HepG2 (cell line): ENCODE results near the gene GON7. TPM values are rescaled to one million over a fixed set of nuclear protein-coding genes. Genes with fewer than 3 reads are reported as not detected.
A peak's percentile ranks its signal among the peaks of the same experiment; 100 is the strongest.

ENCODE experiments used
- BORCS8-MEF2B ChIP-seq: sonication (generic); formaldehyde crosslinking; IDR thresholded peaks from 2 replicates; pipeline ENCODE4 v1.8.0; 2022; ENCODE audit warnings: mild to moderate bottlenecking, missing genetic modification reagents
- CHD2 ChIP-seq: IDR thresholded peaks from 2 replicates; pipeline ENCODE4 v1.6.1; 2011; ENCODE audit warnings: low read depth, low read length, improper control_type of control experiment
- DPF2 ChIP-seq: sonication (generic); formaldehyde crosslinking; IDR thresholded peaks from 2 replicates; pipeline ENCODE4 v1.4.0; 2020; ENCODE audit warnings: mild to moderate bottlenecking, low read depth, missing genetic modification reagents, borderline replicate concordance
- EED ChIP-seq: sonication (generic); formaldehyde crosslinking; IDR thresholded peaks from 2 replicates; pipeline ENCODE4 v1.5.0; 2020; ENCODE audit warnings: mild to moderate bottlenecking, missing genetic modification reagents
- GATA4 ChIP-seq: sonication (generic); IDR thresholded peaks from 2 replicates; pipeline ENCODE4 v1.6.1; 2016; ENCODE audit warnings: antibody characterized with exemption, low read depth, borderline replicate concordance
- GZF1 ChIP-seq: sonication (generic); formaldehyde crosslinking; IDR thresholded peaks from 2 replicates; pipeline ENCODE4 v1.5.1; 2020; ENCODE audit warnings: mild to moderate bottlenecking, missing genetic modification reagents
- HOXA5 ChIP-seq: sonication (generic); formaldehyde crosslinking; IDR thresholded peaks from 2 replicates; pipeline ENCODE4 v1.4.0; 2020; ENCODE audit warnings: missing genetic modification reagents
- PHF5A ChIP-seq: IDR thresholded peaks from one replicate; pipeline ENCODE4 v1.6.1; 2018; ENCODE audit warnings: low read depth, missing genetic modification reagents; ENCODE audit not compliant: unreplicated experiment
- SNAPC2 ChIP-seq: sonication (generic); formaldehyde crosslinking; IDR thresholded peaks from 2 replicates; pipeline ENCODE4 v1.8.1; 2022; ENCODE audit warnings: mild to moderate bottlenecking, missing genetic modification reagents
- XRCC5 ChIP-seq: fragments of 200-400 bp; formaldehyde crosslinking; optimal IDR thresholded peaks from 2 replicates; pipeline ENCODE3; 2017; ENCODE audit warnings: mild to moderate bottlenecking, low read length
- ZBTB7B ChIP-seq: sonication (generic); formaldehyde crosslinking; IDR thresholded peaks from 2 replicates; pipeline ENCODE4 v1.4.0; 2020; ENCODE audit warnings: missing genetic modification reagents
- ZNF124 ChIP-seq: sonication (generic); formaldehyde crosslinking; IDR thresholded peaks from 2 replicates; pipeline ENCODE4 v1.4.0; 2020; ENCODE audit warnings: missing genetic modification reagents
- ZNF724P ChIP-seq: sonication (generic); formaldehyde crosslinking; IDR thresholded peaks from 2 replicates; pipeline ENCODE4 v1.8.0; 2022; ENCODE audit warnings: missing genetic modification reagents, borderline replicate concordance
- ZNF816 ChIP-seq: sonication (generic); formaldehyde crosslinking; IDR thresholded peaks from 2 replicates; pipeline ENCODE4 v1.8.0; 2022; ENCODE audit warnings: missing genetic modification reagents, mild to moderate bottlenecking, borderline replicate concordance
- ZNF891 ChIP-seq: sonication (generic); formaldehyde crosslinking; IDR thresholded peaks from 2 replicates; pipeline ENCODE4 v1.5.0; 2020; ENCODE audit warnings: mild to moderate bottlenecking, missing genetic modification reagents
- polyA plus RNA-seq, 8 experiments: library from polyadenylated mRNA; depleted of rRNA in 3 of 8; stranded (reverse) in 7 of 8; unstranded in 1 of 8; fragments of >200 nt; fragmentation: Illumina TruSeq in 4 of 8; extraction: Trizol in 4 of 8; gene quantifications; 2 replicates each; pipeline versions ENCODE4 v1.2.1 to v1.2.3, GENCODE V29; 2011 to 2016; ENCODE audit warnings: low read depth in 4 of 8, missing spikeins in 1 of 8, mixed read lengths in 1 of 8; ENCODE audit not compliant: insufficient read depth in 1 of 8
- total RNA-seq, 5 experiments: library from RNA; depleted of rRNA; stranded (reverse); fragments of >200 nt; fragmentation: Illumina TruSeq; extraction: Trizol; gene quantifications; 2 replicates each; pipeline ENCODE4 v1.2.3, GENCODE V29; 2016; ENCODE audit warnings: low read depth in 1 of 5
- TF ChIP-seq, protein P1 (sequence below): sonication (generic); formaldehyde crosslinking; IDR thresholded peaks from 2 replicates; pipeline ENCODE4 v1.4.0; 2020; ENCODE audit warnings: mild to moderate bottlenecking, missing genetic modification reagents
- TF ChIP-seq, protein P2 (sequence below), 2 experiments: sonication (generic) in 1 of 2; formaldehyde crosslinking in 1 of 2; IDR thresholded peaks; 2 replicates each; pipeline versions ENCODE4 v1.4.0 to v1.6.1; 2018 to 2020; ENCODE audit warnings: missing genetic modification reagents in 2 of 2, borderline replicate concordance in 1 of 2, low read depth in 1 of 2, mild to moderate bottlenecking in 1 of 2, missing biosample characterization in 1 of 2
- TF ChIP-seq, protein P3 (sequence below): sonication (generic); formaldehyde crosslinking; IDR thresholded peaks from 2 replicates; pipeline ENCODE4 v1.4.0; 2020; ENCODE audit warnings: missing genetic modification reagents
- TF ChIP-seq, protein P4 (sequence below): sonication (generic); formaldehyde crosslinking; IDR thresholded peaks from 2 replicates; pipeline ENCODE4 v1.4.0; 2020; ENCODE audit warnings: mild to moderate bottlenecking, low read depth, missing genetic modification reagents
- TF ChIP-seq, protein P5 (sequence below): IDR thresholded peaks from 2 replicates; pipeline ENCODE4 v1.6.1; 2016; ENCODE audit warnings: missing biosample characterization, missing genetic modification reagents, low read depth

Gene GON7
- total and polyA plus RNA-seq, 2 of the 13 experiments (the other 11 are each of a cell fraction or from before 2014, with no cell fraction given) = 11.9 to 28.0 TPM

DNA sequence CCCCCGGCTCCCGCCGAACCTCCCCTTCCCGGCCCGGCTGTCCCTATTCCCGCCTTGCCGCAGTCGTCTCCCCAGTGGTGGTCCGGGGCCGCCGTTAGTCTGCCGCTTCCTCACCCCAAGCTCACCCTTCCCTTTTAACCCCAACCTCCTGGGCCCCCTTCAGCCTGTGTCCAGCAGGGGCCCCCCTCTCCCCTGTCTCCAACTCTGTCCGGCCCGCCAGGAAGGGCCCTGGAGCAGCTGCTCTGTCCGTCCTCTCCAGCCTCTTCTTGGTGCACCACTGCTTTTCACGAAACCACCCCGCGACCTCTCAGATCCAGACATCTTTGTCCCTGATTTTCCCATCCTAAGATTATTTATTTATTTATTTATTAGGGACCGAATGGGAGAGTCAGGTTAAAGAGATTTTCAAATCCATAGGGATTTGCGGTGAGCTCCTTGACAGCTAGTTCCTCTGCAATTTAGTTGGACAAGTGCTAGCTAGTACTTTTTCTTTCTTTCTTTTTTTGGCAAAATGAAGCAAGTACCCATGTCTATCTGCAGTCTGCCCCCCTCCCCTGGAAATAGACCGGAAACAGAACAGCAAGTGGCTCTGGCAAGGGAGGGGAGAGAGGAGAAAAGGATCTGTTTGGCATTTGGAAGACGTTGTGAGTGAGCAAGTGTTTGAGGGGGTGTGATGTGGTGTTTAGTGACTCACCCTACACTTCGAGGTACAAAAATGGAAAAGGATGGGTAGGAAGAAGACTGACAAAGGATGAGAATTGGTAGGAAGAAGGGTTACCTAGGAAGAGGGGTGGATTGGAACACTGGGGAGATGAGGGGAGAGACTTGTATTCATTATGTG, 823 bp upstream of the GON7 start (continued):
- TF ChIP-seq ZNF816 (no peak), BORCS8-MEF2B (CRISPR knock-in tag) (peak; percentile 2; the same call in 1 of the 2 replicates), HOXA5 (CRISPR knock-in tag) (no peak), XRCC5 (peak; percentile 11), EED (CRISPR knock-in tag) (no peak), CHD2 (no peak), GATA4 (no peak), GZF1 (CRISPR knock-in tag) (0 out of 2 replicates have a peak, but pooled peaks have one; percentile 5), ZBTB7B (CRISPR knock-in tag) (peak; percentile 52; the same call in 1 of the 2 replicates), ZNF891 (0 out of 2 replicates have a peak, but pooled peaks have one; percentile 0), DPF2 (CRISPR knock-in tag) (no peak), SNAPC2 (no peak), ZNF724P (CRISPR knock-in tag) (no peak), PHF5A (CRISPR knock-in tag) (no peak), ZNF124 (CRISPR knock-in tag) (no peak)
- TF ChIP-seq, protein P1, sequence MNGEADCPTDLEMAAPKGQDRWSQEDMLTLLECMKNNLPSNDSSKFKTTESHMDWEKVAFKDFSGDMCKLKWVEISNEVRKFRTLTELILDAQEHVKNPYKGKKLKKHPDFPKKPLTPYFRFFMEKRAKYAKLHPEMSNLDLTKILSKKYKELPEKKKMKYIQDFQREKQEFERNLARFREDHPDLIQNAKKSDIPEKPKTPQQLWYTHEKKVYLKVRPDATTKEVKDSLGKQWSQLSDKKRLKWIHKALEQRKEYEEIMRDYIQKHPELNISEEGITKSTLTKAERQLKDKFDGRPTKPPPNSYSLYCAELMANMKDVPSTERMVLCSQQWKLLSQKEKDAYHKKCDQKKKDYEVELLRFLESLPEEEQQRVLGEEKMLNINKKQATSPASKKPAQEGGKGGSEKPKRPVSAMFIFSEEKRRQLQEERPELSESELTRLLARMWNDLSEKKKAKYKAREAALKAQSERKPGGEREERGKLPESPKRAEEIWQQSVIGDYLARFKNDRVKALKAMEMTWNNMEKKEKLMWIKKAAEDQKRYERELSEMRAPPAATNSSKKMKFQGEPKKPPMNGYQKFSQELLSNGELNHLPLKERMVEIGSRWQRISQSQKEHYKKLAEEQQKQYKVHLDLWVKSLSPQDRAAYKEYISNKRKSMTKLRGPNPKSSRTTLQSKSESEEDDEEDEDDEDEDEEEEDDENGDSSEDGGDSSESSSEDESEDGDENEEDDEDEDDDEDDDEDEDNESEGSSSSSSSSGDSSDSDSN (CRISPR knock-in tag) = 0 out of 2 replicates have a peak, but pooled peaks have one; percentile 32
- TF ChIP-seq, protein P2, sequence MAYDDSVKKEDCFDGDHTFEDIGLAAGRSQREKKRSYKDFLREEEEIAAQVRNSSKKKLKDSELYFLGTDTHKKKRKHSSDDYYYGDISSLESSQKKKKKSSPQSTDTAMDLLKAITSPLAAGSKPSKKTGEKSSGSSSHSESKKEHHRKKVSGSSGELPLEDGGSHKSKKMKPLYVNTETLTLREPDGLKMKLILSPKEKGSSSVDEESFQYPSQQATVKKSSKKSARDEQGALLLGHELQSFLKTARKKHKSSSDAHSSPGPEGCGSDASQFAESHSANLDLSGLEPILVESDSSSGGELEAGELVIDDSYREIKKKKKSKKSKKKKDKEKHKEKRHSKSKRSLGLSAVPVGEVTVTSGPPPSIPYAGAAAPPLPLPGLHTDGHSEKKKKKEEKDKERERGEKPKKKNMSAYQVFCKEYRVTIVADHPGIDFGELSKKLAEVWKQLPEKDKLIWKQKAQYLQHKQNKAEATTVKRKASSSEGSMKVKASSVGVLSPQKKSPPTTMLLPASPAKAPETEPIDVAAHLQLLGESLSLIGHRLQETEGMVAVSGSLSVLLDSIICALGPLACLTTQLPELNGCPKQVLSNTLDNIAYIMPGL (CRISPR knock-in tag; IDR thresholded peaks at IDR 0.05; ENCODE audit: borderline replicate concordance in 1 of 2, low read depth in 1 of 2) = peak in 1 of 2 experiments; percentile 48; a peak in 2 of 4 replicates
- TF ChIP-seq, protein P3, sequence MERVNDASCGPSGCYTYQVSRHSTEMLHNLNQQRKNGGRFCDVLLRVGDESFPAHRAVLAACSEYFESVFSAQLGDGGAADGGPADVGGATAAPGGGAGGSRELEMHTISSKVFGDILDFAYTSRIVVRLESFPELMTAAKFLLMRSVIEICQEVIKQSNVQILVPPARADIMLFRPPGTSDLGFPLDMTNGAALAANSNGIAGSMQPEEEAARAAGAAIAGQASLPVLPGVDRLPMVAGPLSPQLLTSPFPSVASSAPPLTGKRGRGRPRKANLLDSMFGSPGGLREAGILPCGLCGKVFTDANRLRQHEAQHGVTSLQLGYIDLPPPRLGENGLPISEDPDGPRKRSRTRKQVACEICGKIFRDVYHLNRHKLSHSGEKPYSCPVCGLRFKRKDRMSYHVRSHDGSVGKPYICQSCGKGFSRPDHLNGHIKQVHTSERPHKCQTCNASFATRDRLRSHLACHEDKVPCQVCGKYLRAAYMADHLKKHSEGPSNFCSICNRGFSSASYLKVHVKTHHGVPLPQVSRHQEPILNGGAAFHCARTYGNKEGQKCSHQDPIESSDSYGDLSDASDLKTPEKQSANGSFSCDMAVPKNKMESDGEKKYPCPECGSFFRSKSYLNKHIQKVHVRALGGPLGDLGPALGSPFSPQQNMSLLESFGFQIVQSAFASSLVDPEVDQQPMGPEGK (CRISPR knock-in tag) = peak; percentile 19; the same call in 1 of the 2 replicates
- TF ChIP-seq, protein P4, sequence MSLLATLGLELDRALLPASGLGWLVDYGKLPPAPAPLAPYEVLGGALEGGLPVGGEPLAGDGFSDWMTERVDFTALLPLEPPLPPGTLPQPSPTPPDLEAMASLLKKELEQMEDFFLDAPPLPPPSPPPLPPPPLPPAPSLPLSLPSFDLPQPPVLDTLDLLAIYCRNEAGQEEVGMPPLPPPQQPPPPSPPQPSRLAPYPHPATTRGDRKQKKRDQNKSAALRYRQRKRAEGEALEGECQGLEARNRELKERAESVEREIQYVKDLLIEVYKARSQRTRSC (CRISPR knock-in tag) = 0 out of 2 replicates have a peak, but pooled peaks have one; percentile 55
- TF ChIP-seq, protein P5, sequence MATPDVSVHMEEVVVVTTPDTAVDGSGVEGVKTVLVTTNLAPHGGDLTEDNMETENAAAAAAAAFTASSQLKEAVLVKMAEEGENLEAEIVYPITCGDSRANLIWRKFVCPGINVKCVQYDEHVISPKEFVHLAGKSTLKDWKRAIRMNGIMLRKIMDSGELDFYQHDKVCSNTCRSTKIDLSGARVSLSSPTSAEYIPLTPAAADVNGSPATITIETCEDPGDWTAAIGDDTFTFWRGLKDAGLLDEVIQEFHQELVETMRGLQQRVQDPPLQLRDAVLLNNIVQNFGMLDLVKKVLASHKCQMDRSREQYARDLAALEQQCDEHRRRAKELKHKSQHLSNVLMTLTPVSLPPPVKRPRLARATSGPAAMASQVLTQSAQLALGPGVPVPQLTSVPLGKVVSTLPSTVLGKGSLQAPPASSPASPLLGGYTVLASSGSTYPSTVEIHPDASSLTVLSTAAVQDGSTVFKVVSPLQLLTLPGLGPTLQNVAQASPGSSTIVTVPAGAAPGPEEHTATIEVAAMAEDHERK = no peak
